NOMO-1 (cell line): ENCODE measurements around the gene WAC.
"Not testable (repeated sequence)": the region's sequence is repeated elsewhere in the genome, so short reads cannot be mapped to it uniquely, and the experiment has no call there.

Source experiments
- DNase-seq, 2 experiments: peaks; one replicate each; lab custom pipeline; 2025; ENCODE audit not compliant: unreplicated experiment in 2 of 2; lab: John Stamatoyannopoulos, UW

The WAC gene

GRCh38 chr10:28560617-28561016, 27.7 kb downstream of the WAC start:
- no peak for DNase-seq

GRCh38 chr10:28561531-28561930, 28.6 kb downstream of the WAC start:
- no peak for DNase-seq

- DNase-seq, result no peak
Observed at GRCh38 chr10:28564905-28565304, 32.0 kb downstream of the WAC start.

GRCh38 chr10:28566458-28567015, 33.6 kb downstream of the WAC start:
- DNase-seq, result no peak

- no peak for DNase-seq
Observed at GRCh38 chr10:28569506-28570159, 36.7 kb downstream of the WAC start.

- DNase-seq, result no peak
Observed at GRCh38 chr10:28570598-28570997, 37.7 kb downstream of the WAC start.

GRCh38 chr10:28571265-28571664, 38.3 kb downstream of the WAC start:
- no peak for DNase-seq

DNA sequence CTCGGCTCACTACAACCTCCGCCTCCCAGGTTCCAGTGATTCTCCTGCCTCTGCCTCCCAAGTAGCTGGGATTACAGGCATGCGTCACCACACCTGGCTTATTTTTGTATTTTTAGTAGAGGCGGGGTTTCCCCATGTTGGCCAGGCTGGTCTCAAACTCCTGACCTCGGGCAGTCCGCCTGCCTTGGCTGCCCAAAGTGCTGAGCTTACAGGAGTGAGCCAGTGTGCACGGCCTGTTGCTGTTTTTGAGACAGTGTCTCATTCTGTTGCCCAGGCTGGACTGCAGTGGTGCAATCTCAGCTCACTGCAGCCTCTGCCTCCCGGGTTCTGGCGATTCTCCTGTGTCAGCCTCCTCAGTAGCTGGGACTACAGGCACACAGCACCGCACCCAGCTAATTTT, 41.3 kb downstream of the WAC start:
- not testable (repeated sequence) for DNase-seq

DNA sequence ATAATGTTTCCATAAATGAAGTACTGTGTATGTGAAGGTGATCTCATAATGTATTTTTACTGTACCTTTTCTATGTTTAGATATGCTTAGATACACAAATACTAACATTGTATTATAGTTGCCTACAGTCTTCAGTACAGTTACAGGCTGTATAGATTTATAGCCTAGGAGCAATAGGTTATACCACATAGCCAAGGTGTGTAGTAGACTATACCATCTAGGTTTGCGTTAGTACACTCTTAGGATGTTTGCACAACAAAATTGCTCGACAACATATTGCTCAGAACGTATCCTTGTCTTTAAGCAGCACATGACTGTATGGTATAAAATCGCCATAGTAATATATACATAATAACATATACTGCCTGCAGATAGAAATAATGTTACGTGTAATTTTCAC, 42.9 kb downstream of the WAC start:
- DNase-seq, result no peak

DNA sequence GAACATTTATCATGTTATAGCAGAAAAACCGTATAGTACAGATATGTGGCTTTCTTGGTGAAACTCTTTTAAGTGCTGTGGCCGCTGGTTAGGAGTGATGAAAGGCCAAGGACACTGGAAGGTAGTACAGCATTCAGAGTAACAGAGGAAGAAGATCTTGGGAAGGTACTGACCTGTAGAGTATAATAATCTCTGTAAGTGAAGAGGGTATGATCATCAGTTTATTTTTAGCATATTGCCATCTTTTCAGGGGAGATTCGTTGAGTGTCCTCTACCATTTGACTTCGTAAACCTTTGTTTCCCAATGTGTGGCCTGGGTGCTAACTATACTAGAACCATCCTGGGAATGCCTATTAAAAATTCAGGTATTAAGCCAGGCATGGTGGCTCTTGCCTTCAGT, 44.6 kb downstream of the WAC start:
- DNase-seq, result no peak

GRCh38 chr10:28578454-28578853, 45.5 kb downstream of the WAC start:
- DNase-seq, result no peak

DNA sequence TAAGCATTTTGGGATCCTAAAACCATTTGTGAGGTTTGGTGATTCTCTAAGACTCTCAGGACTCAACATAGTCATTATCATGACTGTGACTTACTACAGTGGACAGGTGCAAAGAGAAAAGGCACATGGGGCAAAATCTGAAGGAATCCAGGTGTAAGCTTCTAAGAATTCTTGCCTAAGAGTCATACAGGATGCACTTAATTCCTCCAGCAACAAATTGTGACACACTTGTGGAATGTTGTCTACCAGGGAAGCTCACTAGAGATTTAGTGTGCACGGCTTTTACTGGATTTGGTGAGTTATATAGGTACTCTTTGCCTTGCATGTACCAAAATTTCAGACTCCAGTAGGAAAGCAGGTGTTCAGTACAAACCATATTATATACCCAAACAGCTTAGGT, 47.9 kb downstream of the WAC start:
- no peak for DNase-seq

DNA sequence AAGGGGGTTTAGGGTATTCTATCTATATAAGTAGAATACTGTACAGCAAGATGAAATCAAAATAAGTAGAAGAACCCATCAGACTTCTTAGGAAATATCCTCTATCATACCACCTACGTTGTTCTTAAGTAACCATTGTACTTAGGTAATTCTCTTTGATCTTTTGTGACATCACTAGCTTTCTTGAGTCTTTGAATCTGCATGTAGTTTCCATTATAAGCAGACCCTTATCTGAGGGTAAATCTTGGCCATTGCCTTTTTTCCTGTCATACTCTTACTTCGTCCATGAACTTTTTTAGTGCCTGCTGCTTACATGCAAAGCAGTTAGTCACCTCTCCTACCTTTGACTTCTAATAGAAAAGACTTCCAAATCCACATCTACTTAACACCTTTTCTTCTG, 49.0 kb downstream of the WAC start:
- DNase-seq, result no peak

GRCh38 chr10:28585076-28585475, 52.2 kb downstream of the WAC start:
- DNase-seq, result no peak

GRCh38 chr10:28586176-28586575, 53.3 kb downstream of the WAC start:
- DNase-seq, result no peak

- peak; percentile 4 to 21 for DNase-seq
Observed at GRCh38 chr10:28587270-28587969, 54.5 kb downstream of the WAC start.

GRCh38 chr10:28587970-28588290, 55.0 kb downstream of the WAC start:
- DNase-seq, result no peak

- peak; percentile 15 to 51 for DNase-seq
Observed at GRCh38 chr10:28592953-28593352, 60.0 kb downstream of the WAC start.

DNA sequence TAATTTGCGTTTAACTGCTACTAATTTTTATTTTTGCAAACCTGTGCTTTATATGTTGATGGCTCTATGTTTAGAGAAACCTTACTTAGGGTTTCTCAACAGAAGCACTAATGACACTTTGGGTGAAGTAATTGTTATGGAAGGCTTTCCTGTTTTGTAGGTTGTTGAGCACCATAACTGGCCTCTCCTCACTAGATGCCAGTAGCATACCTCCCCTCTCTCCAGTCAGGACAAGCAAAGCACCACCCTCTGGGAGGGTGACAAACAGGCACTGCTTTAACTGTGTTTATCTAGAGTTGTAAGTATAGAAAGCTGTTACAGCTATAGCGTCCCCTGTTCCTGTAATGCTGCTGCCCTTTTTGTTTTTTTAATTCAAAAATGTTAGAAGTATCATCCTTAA, 60.9 kb downstream of the WAC start:
- no peak for DNase-seq

DNA sequence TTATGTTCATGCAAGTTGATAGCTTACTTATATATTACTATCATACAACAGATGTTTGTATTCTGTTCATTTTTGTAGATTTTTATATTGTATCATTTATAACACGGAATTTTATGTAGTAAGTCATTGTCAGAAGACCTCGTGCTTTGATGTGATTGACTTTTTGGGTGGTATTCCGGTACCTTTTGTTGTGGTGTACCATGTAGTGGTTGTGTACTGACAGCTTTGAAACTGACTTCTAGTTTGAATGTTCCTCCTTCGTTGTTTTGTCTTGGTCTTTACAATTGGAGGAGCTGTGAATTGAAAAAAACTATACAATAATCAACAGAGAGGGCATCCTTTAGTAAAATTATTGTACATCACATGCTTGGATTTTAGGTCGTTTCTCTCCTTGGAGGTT, 61.5 kb downstream of the WAC start:
- no peak for DNase-seq

GRCh38 chr10:28595613-28596012, 62.7 kb downstream of the WAC start:
- no peak for DNase-seq

- DNase-seq, result no peak
Observed at GRCh38 chr10:28600056-28600455, 67.1 kb downstream of the WAC start.
